K562 (cell line): ENCODE data around the gene CRKL. TPM values are rescaled to one million over a fixed set of nuclear protein-coding genes. Genes with fewer than 3 reads are reported as not detected.

Source experiments
- ATAC-seq: fragments of 200-7000 bp; cut with Tn5 transposase; 3 replicates; pipeline ENCODE4 v1.9.1; 2020; ENCODE audit warnings: moderate library complexity
- BruUV-seq: library from RNA; stranded (reverse); fragments of 400-500 nt; replicated peaks from 2 replicates; lab custom pipeline; 2021; lab: Mats Ljungman, UMichigan
- CTCF ChIA-PET: fragments of 300-600 bp; formaldehyde crosslinking; extraction: SDS; loops from one replicate; lab custom pipeline; 2021; ENCODE audit warnings: low intra/inter-chr PET ratio; lab: Yijun Ruan, JAX
- POLR2A ChIA-PET: fragments of 300-600, 350-650 bp; sonication (Branson Sonifier 250); formaldehyde crosslinking; extraction: SDS; loops from one replicate; lab custom pipeline; 2021; ENCODE audit warnings: antibody characterized with exemption, inconsistent platforms; lab: Yijun Ruan, JAX
- DNase-seq, 4 experiments: peaks; one replicate each; pipeline versions ENCODE4 v3.0.0 to v3.0.0-alpha.2; 2011 to 2018; ENCODE audit warnings: low spot score in 3 of 4, mixed read lengths in 3 of 4; ENCODE audit errors: extremely low read depth in 1 of 4
- FAIRE-seq: peaks from 2 replicates; lab custom pipeline; 2011; peaks lifted over from hg19 to GRCh38; lab: Jason Lieb, UNC
- H2AFZ ChIP-seq: 2 replicates; pipeline ENCODE4 v1.6.0; 2011; ENCODE audit warnings: low read depth, low read length, control low read depth, inconsistent platforms
- H3K27ac ChIP-seq: fragments of 200-600 bp; 3 replicates; pipeline ENCODE4 v1.8.0; 2011; ENCODE audit warnings: low read depth, mild to moderate bottlenecking, control low read depth, inconsistent platforms, low read length, moderate library complexity, mixed read lengths; ENCODE audit errors: extremely low read depth
- H3K27me3 ChIP-seq, 2 experiments: fragments of 300-600 bp in 1 of 2; 2 replicates in 1 of 2; 3 replicates in 1 of 2; pipeline versions ENCODE4 v1.6.0 to v1.8.0; 2011; ENCODE audit warnings: inconsistent platforms in 2 of 2, low read length in 2 of 2, mild to moderate bottlenecking in 1 of 2, mixed read lengths in 1 of 2, moderate library complexity in 1 of 2; ENCODE audit not compliant: control insufficient read depth in 2 of 2, insufficient read depth in 2 of 2
- H3K36me3 ChIP-seq: fragments of 300-600 bp; 3 replicates; pipeline ENCODE4 v1.8.0; 2011; ENCODE audit warnings: mild to moderate bottlenecking, low read length, inconsistent platforms; ENCODE audit not compliant: control insufficient read depth, insufficient read depth
- H3K4me1 ChIP-seq, 2 experiments: fragments of 200-600 bp in 1 of 2; replicated peaks in 1 of 2; 2 replicates in 1 of 2; 3 replicates in 1 of 2; pipeline versions ENCODE4 v1.5.1 to v1.8.0; 2011; ENCODE audit warnings: inconsistent platforms in 2 of 2, low read length in 2 of 2, mild to moderate bottlenecking in 1 of 2, mixed read lengths in 1 of 2, moderate library complexity in 1 of 2; ENCODE audit not compliant: control insufficient read depth in 2 of 2, insufficient read depth in 2 of 2
- H3K4me2 ChIP-seq: 2 replicates; pipeline ENCODE4 v1.6.1; 2011; ENCODE audit warnings: low read length, control low read depth, inconsistent platforms, mixed read lengths; ENCODE audit not compliant: insufficient read depth
- H3K4me3 ChIP-seq: fragments of 200-600 bp; sonication (generic), shearing (Covaris generic); 2 replicates; pipeline ENCODE4 v1.5.1; 2016; ENCODE audit warnings: control low read depth, inconsistent platforms
- H3K79me2 ChIP-seq: fragments of 200-600 bp; 3 replicates; pipeline ENCODE4 v1.8.0; 2011; ENCODE audit warnings: low read length, inconsistent platforms; ENCODE audit not compliant: control insufficient read depth, insufficient read depth
- H3K9ac ChIP-seq, 2 experiments: 2 replicates each; pipeline versions ENCODE4 v1.6.0 to v1.6.1; 2011; ENCODE audit warnings: low read depth in 2 of 2, low read length in 2 of 2, control low read depth in 1 of 2, inconsistent platforms in 1 of 2, mild to moderate bottlenecking in 1 of 2, mixed read lengths in 1 of 2; ENCODE audit not compliant: insufficient read depth in 1 of 2
- H3K9me1 ChIP-seq: one replicate; pipeline ENCODE4 v1.6.0; 2011; ENCODE audit warnings: inconsistent platforms, mild to moderate bottlenecking, low read length, moderate library complexity; ENCODE audit not compliant: control insufficient read depth, insufficient read depth
- H3K9me3 ChIP-seq: replicated peaks from 2 replicates; pipeline ENCODE4 v1.5.1; 2011; ENCODE audit warnings: low read depth, low read length, inconsistent platforms; ENCODE audit not compliant: control insufficient read depth, insufficient read depth
- H4K20me1 ChIP-seq: replicated peaks from 2 replicates; pipeline ENCODE4 v1.6.1; 2011; ENCODE audit warnings: low read length, inconsistent platforms, mixed read lengths; ENCODE audit not compliant: control insufficient read depth, insufficient read depth
- PHF8 ChIP-seq: fragments of 200-600 bp; sonication (generic); IDR thresholded peaks from 2 replicates; pipeline ENCODE4 v1.6.1; 2012; ENCODE audit warnings: mixed run types, mild to moderate bottlenecking, inconsistent platforms, low read length, moderate library complexity, borderline replicate concordance
- SRSF1 ChIP-seq: fragments of 200-400 bp; formaldehyde crosslinking; IDR thresholded peaks from 2 replicates; pipeline ENCODE4 v1.6.1; 2017; ENCODE audit warnings: mild to moderate bottlenecking, low read depth, low read length, moderate library complexity
- TAL1 ChIP-seq: fragments of 450-650 bp; IDR thresholded peaks from 2 replicates; pipeline ENCODE4 v1.6.1; 2016; ENCODE audit warnings: mild to moderate bottlenecking
- WGBS: fragments of 100-300 bp; shearing (Covaris generic); methylation state at CpG from one replicate; pipeline ENCODE4 v1.1.6; 2016; ENCODE audit warnings: low coverage, mixed read lengths; ENCODE audit not compliant: insufficient coverage; ENCODE audit errors: missing lambda C conversion rate; 5-methylcytosine and 5-hydroxymethylcytosine counted together
- in situ Hi-C: fragments of 300-500 bp; cut with MboI; formaldehyde crosslinking; loops from 4 replicates; pipeline ENCODE4 v1.15.0; 2018; ENCODE audit warnings: inconsistent platforms, mixed read lengths
- intact Hi-C: fragments of 100-400 bp; cut with micrococcal nuclease; formaldehyde crosslinking; loops from 2 replicates; pipeline ENCODE4 v1.14.2; 2022
- polyA plus RNA-seq, 8 experiments: library from polyadenylated mRNA; depleted of rRNA in 4 of 8; stranded (reverse) in 5 of 8; unstranded in 3 of 8; fragments of >200 nt; fragmentation: Nextera tagmentation in 2 of 8; fragmentation: Illumina TruSeq in 1 of 8; extraction: Ambion mirVana in 2 of 8; extraction: Trizol in 1 of 8; gene quantifications; 2 replicates each; pipeline versions ENCODE4 v1.2.1 to v1.2.3, GENCODE V29; 2011 to 2014; ENCODE audit warnings: inconsistent platforms in 1 of 8, missing spikeins in 1 of 8
- total RNA-seq, 7 experiments: library from RNA; depleted of rRNA in 6 of 7; stranded (reverse); fragments of >200 nt in 6 of 7; fragmentation: Illumina TruSeq in 2 of 7; extraction: Trizol in 2 of 7; gene quantifications; 2 replicates each; pipeline versions ENCODE4 v1.2.1 to v1.2.3, GENCODE V29; 2011 to 2021; ENCODE audit warnings: low replicate concordance in 1 of 7
- TF ChIP-seq, protein P1 (sequence below): fragments of 450-650 bp; IDR thresholded peaks from 2 replicates; pipeline ENCODE4 v1.6.1; 2016; ENCODE audit warnings: mild to moderate bottlenecking, moderate library complexity

CRKL gene
- total and polyA plus RNA-seq, 9 of the 15 experiments (the other 6 are each of a cell fraction or from before 2014, with no cell fraction given) = 100 to 263 (median 124) TPM

DNA sequence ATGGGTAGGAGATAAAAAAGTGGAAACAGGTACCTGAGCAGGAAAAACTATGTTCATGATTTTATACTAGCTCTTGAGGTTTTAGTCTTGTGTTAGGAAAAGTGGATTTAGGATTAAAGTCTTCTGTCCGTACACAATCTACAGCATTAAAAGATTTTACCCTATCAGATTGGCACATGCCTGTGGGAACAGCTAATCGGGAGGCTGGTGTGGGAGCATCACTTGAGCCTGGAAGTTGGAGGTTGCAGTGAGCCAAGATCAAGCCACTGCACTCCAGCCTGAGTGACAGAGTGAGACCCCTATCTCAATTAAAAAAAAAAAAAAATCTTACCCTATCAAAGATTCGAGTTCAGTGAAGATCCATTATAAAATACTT lies 12.2 kb upstream of the CRKL start:
- in situ Hi-C loops (no loop called here), intact Hi-C loops (loop anchor here (1.0 kb wide), 1 partner anchor 11 kb away; no protein-coding TSS in a partner anchor)
- WGBS = 6% methylated on average over 3 of the region's 3 CpGs
- Histone ChIP-seq H2AFZ (no peak overlapping the region), H3K4me3 (no peak overlapping the region), H3K27me3 (peaks cover 15 to 27% of the 10 kb centered on the region in 2 experiments), H3K9me1 (no peaks in the 10 kb centered on the region), H3K79me2 (no peaks in the 10 kb centered on the region), H4K20me1 (no peaks in the 10 kb centered on the region), H3K9me3 (no peaks in the 10 kb centered on the region), H3K36me3 (no peaks in the 10 kb centered on the region), H3K4me1 (no peaks in the 10 kb centered on the region), H3K27ac (no peak overlapping the region), H3K4me2 (no peak overlapping the region), H3K9ac (no peak overlapping the region)
- CTCF ChIA-PET = no interaction called here
- no peak for FAIRE-seq
- no TSS peak for BruUV-seq
- no peak for DNase-seq
- POLR2A ChIA-PET = interaction anchor here (0.6 to 54.6 kb wide), 8 partner anchors 10 to 57 kb away, joined by 3 to 1556 read pairs (median 6); partner anchors contain the start of genes AIFM3, CRKL and LZTR1
- no peak for ATAC-seq
- TF ChIP-seq, protein P1, sequence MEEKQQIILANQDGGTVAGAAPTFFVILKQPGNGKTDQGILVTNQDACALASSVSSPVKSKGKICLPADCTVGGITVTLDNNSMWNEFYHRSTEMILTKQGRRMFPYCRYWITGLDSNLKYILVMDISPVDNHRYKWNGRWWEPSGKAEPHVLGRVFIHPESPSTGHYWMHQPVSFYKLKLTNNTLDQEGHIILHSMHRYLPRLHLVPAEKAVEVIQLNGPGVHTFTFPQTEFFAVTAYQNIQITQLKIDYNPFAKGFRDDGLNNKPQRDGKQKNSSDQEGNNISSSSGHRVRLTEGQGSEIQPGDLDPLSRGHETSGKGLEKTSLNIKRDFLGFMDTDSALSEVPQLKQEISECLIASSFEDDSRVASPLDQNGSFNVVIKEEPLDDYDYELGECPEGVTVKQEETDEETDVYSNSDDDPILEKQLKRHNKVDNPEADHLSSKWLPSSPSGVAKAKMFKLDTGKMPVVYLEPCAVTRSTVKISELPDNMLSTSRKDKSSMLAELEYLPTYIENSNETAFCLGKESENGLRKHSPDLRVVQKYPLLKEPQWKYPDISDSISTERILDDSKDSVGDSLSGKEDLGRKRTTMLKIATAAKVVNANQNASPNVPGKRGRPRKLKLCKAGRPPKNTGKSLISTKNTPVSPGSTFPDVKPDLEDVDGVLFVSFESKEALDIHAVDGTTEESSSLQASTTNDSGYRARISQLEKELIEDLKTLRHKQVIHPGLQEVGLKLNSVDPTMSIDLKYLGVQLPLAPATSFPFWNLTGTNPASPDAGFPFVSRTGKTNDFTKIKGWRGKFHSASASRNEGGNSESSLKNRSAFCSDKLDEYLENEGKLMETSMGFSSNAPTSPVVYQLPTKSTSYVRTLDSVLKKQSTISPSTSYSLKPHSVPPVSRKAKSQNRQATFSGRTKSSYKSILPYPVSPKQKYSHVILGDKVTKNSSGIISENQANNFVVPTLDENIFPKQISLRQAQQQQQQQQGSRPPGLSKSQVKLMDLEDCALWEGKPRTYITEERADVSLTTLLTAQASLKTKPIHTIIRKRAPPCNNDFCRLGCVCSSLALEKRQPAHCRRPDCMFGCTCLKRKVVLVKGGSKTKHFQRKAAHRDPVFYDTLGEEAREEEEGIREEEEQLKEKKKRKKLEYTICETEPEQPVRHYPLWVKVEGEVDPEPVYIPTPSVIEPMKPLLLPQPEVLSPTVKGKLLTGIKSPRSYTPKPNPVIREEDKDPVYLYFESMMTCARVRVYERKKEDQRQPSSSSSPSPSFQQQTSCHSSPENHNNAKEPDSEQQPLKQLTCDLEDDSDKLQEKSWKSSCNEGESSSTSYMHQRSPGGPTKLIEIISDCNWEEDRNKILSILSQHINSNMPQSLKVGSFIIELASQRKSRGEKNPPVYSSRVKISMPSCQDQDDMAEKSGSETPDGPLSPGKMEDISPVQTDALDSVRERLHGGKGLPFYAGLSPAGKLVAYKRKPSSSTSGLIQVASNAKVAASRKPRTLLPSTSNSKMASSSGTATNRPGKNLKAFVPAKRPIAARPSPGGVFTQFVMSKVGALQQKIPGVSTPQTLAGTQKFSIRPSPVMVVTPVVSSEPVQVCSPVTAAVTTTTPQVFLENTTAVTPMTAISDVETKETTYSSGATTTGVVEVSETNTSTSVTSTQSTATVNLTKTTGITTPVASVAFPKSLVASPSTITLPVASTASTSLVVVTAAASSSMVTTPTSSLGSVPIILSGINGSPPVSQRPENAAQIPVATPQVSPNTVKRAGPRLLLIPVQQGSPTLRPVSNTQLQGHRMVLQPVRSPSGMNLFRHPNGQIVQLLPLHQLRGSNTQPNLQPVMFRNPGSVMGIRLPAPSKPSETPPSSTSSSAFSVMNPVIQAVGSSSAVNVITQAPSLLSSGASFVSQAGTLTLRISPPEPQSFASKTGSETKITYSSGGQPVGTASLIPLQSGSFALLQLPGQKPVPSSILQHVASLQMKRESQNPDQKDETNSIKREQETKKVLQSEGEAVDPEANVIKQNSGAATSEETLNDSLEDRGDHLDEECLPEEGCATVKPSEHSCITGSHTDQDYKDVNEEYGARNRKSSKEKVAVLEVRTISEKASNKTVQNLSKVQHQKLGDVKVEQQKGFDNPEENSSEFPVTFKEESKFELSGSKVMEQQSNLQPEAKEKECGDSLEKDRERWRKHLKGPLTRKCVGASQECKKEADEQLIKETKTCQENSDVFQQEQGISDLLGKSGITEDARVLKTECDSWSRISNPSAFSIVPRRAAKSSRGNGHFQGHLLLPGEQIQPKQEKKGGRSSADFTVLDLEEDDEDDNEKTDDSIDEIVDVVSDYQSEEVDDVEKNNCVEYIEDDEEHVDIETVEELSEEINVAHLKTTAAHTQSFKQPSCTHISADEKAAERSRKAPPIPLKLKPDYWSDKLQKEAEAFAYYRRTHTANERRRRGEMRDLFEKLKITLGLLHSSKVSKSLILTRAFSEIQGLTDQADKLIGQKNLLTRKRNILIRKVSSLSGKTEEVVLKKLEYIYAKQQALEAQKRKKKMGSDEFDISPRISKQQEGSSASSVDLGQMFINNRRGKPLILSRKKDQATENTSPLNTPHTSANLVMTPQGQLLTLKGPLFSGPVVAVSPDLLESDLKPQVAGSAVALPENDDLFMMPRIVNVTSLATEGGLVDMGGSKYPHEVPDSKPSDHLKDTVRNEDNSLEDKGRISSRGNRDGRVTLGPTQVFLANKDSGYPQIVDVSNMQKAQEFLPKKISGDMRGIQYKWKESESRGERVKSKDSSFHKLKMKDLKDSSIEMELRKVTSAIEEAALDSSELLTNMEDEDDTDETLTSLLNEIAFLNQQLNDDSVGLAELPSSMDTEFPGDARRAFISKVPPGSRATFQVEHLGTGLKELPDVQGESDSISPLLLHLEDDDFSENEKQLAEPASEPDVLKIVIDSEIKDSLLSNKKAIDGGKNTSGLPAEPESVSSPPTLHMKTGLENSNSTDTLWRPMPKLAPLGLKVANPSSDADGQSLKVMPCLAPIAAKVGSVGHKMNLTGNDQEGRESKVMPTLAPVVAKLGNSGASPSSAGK = no peak
- no peak for TF ChIP-seq SRSF1
- TF ChIP-seq TAL1 = no peak
- no peak for TF ChIP-seq PHF8
